Activated CD4-positive, alpha-beta T cell treated with anti-CD3 and anti-CD28 coated beads for 48 hours (primary cell): ENCODE results near the gene ST3GAL6.
"Not testable (repeated sequence)": the region's sequence is repeated elsewhere in the genome, so short reads cannot be mapped to it uniquely, and the experiment has no call there.

Source experiments
- DNase-seq: peaks from one replicate; pipeline ENCODE4 v3.0.0-alpha.2; 2020

Gene ST3GAL6

GRCh38 chr3:98807011-98807410, 43.9 kb downstream of the ST3GAL6 start:
- DNase-seq, result no peak

GRCh38 chr3:98807561-98807960, 44.4 kb downstream of the ST3GAL6 start:
- no peak for DNase-seq

- no peak for DNase-seq
Measured at GRCh38 chr3:98808071-98808470, 44.9 kb downstream of the ST3GAL6 start.

- DNase-seq, result no peak
Measured at GRCh38 chr3:98809557-98809956, 46.4 kb downstream of the ST3GAL6 start.

- DNase-seq, result no peak
Measured at GRCh38 chr3:98811048-98811447, 47.9 kb downstream of the ST3GAL6 start.

GRCh38 chr3:98812851-98813374, 49.8 kb downstream of the ST3GAL6 start:
- DNase-seq, result no peak

GRCh38 chr3:98814817-98815420, 51.8 kb downstream of the ST3GAL6 start:
- DNase-seq, result no peak

GRCh38 chr3:98817547-98818041, 54.5 kb downstream of the ST3GAL6 start:
- DNase-seq, result no peak

- DNase-seq, result no peak
Measured at GRCh38 chr3:98821063-98821462, 57.9 kb downstream of the ST3GAL6 start.

- no peak for DNase-seq
Measured at GRCh38 chr3:98823791-98824190, 60.7 kb downstream of the ST3GAL6 start.

GRCh38 chr3:98824256-98824655, 61.1 kb downstream of the ST3GAL6 start:
- no peak for DNase-seq

GRCh38 chr3:98826126-98826525, 63.0 kb downstream of the ST3GAL6 start:
- DNase-seq, result no peak

- no peak for DNase-seq
Measured at GRCh38 chr3:98827221-98827920, 64.2 kb downstream of the ST3GAL6 start.

- no peak for DNase-seq
Measured at GRCh38 chr3:98829246-98829832, 66.2 kb downstream of the ST3GAL6 start.

- not testable (repeated sequence) for DNase-seq
Measured at GRCh38 chr3:98831060-98831459, 67.9 kb downstream of the ST3GAL6 start.

- no peak for DNase-seq
Measured at GRCh38 chr3:98839846-98840245, 76.7 kb downstream of the ST3GAL6 start.

- no peak for DNase-seq
Measured at GRCh38 chr3:98843266-98843959, 80.3 kb downstream of the ST3GAL6 start.
